Stimulated activated CD8-positive, alpha-beta memory T cell treated with anti-CD3 and anti-CD28 coated beads, Interleukin-15, amount 100 ng/mL, for 48 hours (primary cell): ENCODE measurements around the gene SPON2.

Experiments used
- DNase-seq, 2 donors: peaks; one replicate each; pipeline ENCODE4 v3.0.0-alpha.2; 2020; ENCODE audit warnings: low read depth in 2 of 2

The SPON2 gene

GRCh38 chr4:1172228-1172851, at the start of gene SPON2:
SPON2 (minus strand) TSS chr4:1172583.
- no peak for DNase-seq

GRCh38 chr4:1221155-1221870, 48.9 kb upstream of the SPON2 start:
- no peak for DNase-seq

GRCh38 chr4:1220566-1220965, 48.2 kb upstream of the SPON2 start:
- DNase-seq: no peak

- no peak for DNase-seq
Measured at GRCh38 chr4:1219566-1219950, 47.2 kb upstream of the SPON2 start.

GRCh38 chr4:1218634-1219565, 46.5 kb upstream of the SPON2 start:
- DNase-seq: no peak

- no peak for DNase-seq
Measured at GRCh38 chr4:1217366-1217765, 45.0 kb upstream of the SPON2 start.

GRCh38 chr4:1216869-1217294, 44.5 kb upstream of the SPON2 start:
- DNase-seq: peak; percentile 56 to 64

GRCh38 chr4:1216076-1216614, 43.8 kb upstream of the SPON2 start:
- DNase-seq: no peak

GRCh38 chr4:1215141-1216075, 43.0 kb upstream of the SPON2 start:
- no peak for DNase-seq

GRCh38 chr4:1214101-1215095, 42.0 kb upstream of the SPON2 start:
- DNase-seq: no peak

GRCh38 chr4:1213336-1213995, 41.1 kb upstream of the SPON2 start:
- no peak for DNase-seq

- no peak for DNase-seq
Measured at GRCh38 chr4:1212546-1213335, 40.4 kb upstream of the SPON2 start.

- no peak for DNase-seq
Measured at GRCh38 chr4:1211891-1212545, 39.6 kb upstream of the SPON2 start.

GRCh38 chr4:1211371-1211770, 39.0 kb upstream of the SPON2 start:
- no peak for DNase-seq

GRCh38 chr4:1210971-1211370, 38.6 kb upstream of the SPON2 start:
- DNase-seq: no peak

GRCh38 chr4:1210241-1210841, 38.0 kb upstream of the SPON2 start:
- no peak for DNase-seq

- DNase-seq: no peak
Measured at GRCh38 chr4:1209821-1210220, 37.4 kb upstream of the SPON2 start.
